ENCODE data around the gene FLT4. TPM values are rescaled to one million over a fixed set of nuclear protein-coding genes. Genes with fewer than 3 reads are reported as not detected.

The FLT4 gene
- polyA plus RNA-seq, 1 donor, result 10.2 TPM

- WGBS (ENCODE audit: insufficient coverage, low lambda C conversion rate), result 40% methylated on average over 1 of the region's 15 CpGs
- Histone ChIP-seq H3K27me3 (ENCODE audit: control insufficient read depth, insufficient read depth, low read length) (peaks cover 16% of the 10 kb centered on the region), H3K9me3 (ENCODE audit: control insufficient read depth, low read depth, low read length) (no peaks in the 10 kb centered on the region), H3K36me3 (ENCODE audit: control insufficient read depth, insufficient read depth, low read length) (no peaks in the 10 kb centered on the region), H3K27ac (ENCODE audit: low read length) (no peak overlapping the region), H3K4me1 (ENCODE audit: control insufficient read depth, insufficient read depth, low read length) (no peaks in the 10 kb centered on the region), H3K4me3 (ENCODE audit: low read length) (no peak overlapping the region)
- no peak for DNase-seq
Observed at GRCh38 chr5:180618487-180618828, 30.9 kb downstream of the FLT4 start.

- WGBS (ENCODE audit: insufficient coverage, low lambda C conversion rate), result no CpG with 5 or more reads among the region's 11 CpGs
- Histone ChIP-seq H3K36me3 (ENCODE audit: control insufficient read depth, insufficient read depth, low read length) (no peaks in the 10 kb centered on the region), H3K27ac (ENCODE audit: low read length) (no peak overlapping the region), H3K27me3 (ENCODE audit: control insufficient read depth, insufficient read depth, low read length) (peaks cover 5% of the 10 kb centered on the region), H3K4me3 (ENCODE audit: low read length) (no peak overlapping the region), H3K9me3 (ENCODE audit: control insufficient read depth, low read depth, low read length) (no peaks in the 10 kb centered on the region), H3K4me1 (ENCODE audit: control insufficient read depth, insufficient read depth, low read length) (no peaks in the 10 kb centered on the region)
- no peak for DNase-seq
Observed at GRCh38 chr5:180613814-180614188, 35.6 kb downstream of the FLT4 start.

GRCh38 chr5:180613188-180613813 lies 36.1 kb downstream of the FLT4 start:
- WGBS (ENCODE audit: insufficient coverage, low lambda C conversion rate), result no CpG with 5 or more reads among the region's 19 CpGs
- no peak for DNase-seq

GRCh38 chr5:180612683-180613082 lies 36.7 kb downstream of the FLT4 start:
- Histone ChIP-seq H3K9me3 (ENCODE audit: control insufficient read depth, low read depth, low read length) (no peaks in the 10 kb centered on the region), H3K27me3 (ENCODE audit: control insufficient read depth, insufficient read depth, low read length) (no peaks in the 10 kb centered on the region), H3K4me1 (ENCODE audit: control insufficient read depth, insufficient read depth, low read length) (no peaks in the 10 kb centered on the region), H3K36me3 (ENCODE audit: control insufficient read depth, insufficient read depth, low read length) (no peaks in the 10 kb centered on the region), H3K4me3 (ENCODE audit: low read length) (no peak overlapping the region), H3K27ac (ENCODE audit: low read length) (no peak overlapping the region)
- WGBS (ENCODE audit: insufficient coverage, low lambda C conversion rate), result no CpG with 5 or more reads among the region's 15 CpGs
- DNase-seq, result no peak

More at GRCh38 chr5:180613188-180613813, 36.1 kb downstream of the FLT4 start:
- Histone ChIP-seq H3K9me3 (ENCODE audit: control insufficient read depth, low read depth, low read length) (no peaks in the 10 kb centered on the region), H3K27ac (ENCODE audit: low read length) (no peak overlapping the region), H3K36me3 (ENCODE audit: control insufficient read depth, insufficient read depth, low read length) (no peaks in the 10 kb centered on the region), H3K4me1 (ENCODE audit: control insufficient read depth, insufficient read depth, low read length) (no peaks in the 10 kb centered on the region), H3K27me3 (ENCODE audit: control insufficient read depth, insufficient read depth, low read length) (peaks cover under 1% of the 10 kb centered on the region), H3K4me3 (ENCODE audit: low read length) (no peak overlapping the region)

GRCh38 chr5:180611140-180611850 lies 38.1 kb downstream of the FLT4 start:
- DNase-seq, result no peak
- WGBS (ENCODE audit: insufficient coverage, low lambda C conversion rate), result 100% methylated on average over 1 of the region's 30 CpGs
- H3K4me3 ChIP-seq (ENCODE audit: low read length), result no peak overlapping the region
- no peaks in the 10 kb centered on the region for H3K36me3 ChIP-seq (ENCODE audit: control insufficient read depth, insufficient read depth, low read length)
- no peaks in the 10 kb centered on the region for H3K4me1 ChIP-seq (ENCODE audit: control insufficient read depth, insufficient read depth, low read length)
- H3K9me3 ChIP-seq (ENCODE audit: control insufficient read depth, low read depth, low read length), result no peaks in the 10 kb centered on the region
- no peaks in the 10 kb centered on the region for H3K27me3 ChIP-seq (ENCODE audit: control insufficient read depth, insufficient read depth, low read length)
- H3K27ac ChIP-seq (ENCODE audit: low read length), result no peak overlapping the region

GRCh38 chr5:180609817-180610550 lies 39.4 kb downstream of the FLT4 start:
- no peak overlapping the region for H3K4me3 ChIP-seq (ENCODE audit: low read length)

GRCh38 chr5:180609386-180609785 lies 40.0 kb downstream of the FLT4 start:
- no peaks in the 10 kb centered on the region for H3K36me3 ChIP-seq (ENCODE audit: control insufficient read depth, insufficient read depth, low read length)
- H3K27ac ChIP-seq (ENCODE audit: low read length), result no peak overlapping the region
- DNase-seq, result no peak
- no peaks in the 10 kb centered on the region for H3K4me1 ChIP-seq (ENCODE audit: control insufficient read depth, insufficient read depth, low read length)
- no CpG with 5 or more reads among the region's 15 CpGs for WGBS (ENCODE audit: insufficient coverage, low lambda C conversion rate)
- no peaks in the 10 kb centered on the region for H3K27me3 ChIP-seq (ENCODE audit: control insufficient read depth, insufficient read depth, low read length)
- no peaks in the 10 kb centered on the region for H3K9me3 ChIP-seq (ENCODE audit: control insufficient read depth, low read depth, low read length)
- no peak overlapping the region for H3K4me3 ChIP-seq (ENCODE audit: low read length)

More at GRCh38 chr5:180609817-180610550, 39.4 kb downstream of the FLT4 start:
- no peaks in the 10 kb centered on the region for H3K9me3 ChIP-seq (ENCODE audit: control insufficient read depth, low read depth, low read length)
- H3K36me3 ChIP-seq (ENCODE audit: control insufficient read depth, insufficient read depth, low read length), result no peaks in the 10 kb centered on the region
- WGBS (ENCODE audit: insufficient coverage, low lambda C conversion rate), result no CpG with 5 or more reads among the region's 23 CpGs
- no peaks in the 10 kb centered on the region for H3K27me3 ChIP-seq (ENCODE audit: control insufficient read depth, insufficient read depth, low read length)
- DNase-seq, result no peak
- H3K4me1 ChIP-seq (ENCODE audit: control insufficient read depth, insufficient read depth, low read length), result no peaks in the 10 kb centered on the region
- H3K27ac ChIP-seq (ENCODE audit: low read length), result no peak overlapping the region

GRCh38 chr5:180608572-180609310 lies 40.7 kb downstream of the FLT4 start:
- Histone ChIP-seq H3K4me3 (ENCODE audit: low read length) (no peak overlapping the region), H3K27me3 (ENCODE audit: control insufficient read depth, insufficient read depth, low read length) (no peaks in the 10 kb centered on the region), H3K9me3 (ENCODE audit: control insufficient read depth, low read depth, low read length) (no peaks in the 10 kb centered on the region), H3K4me1 (ENCODE audit: control insufficient read depth, insufficient read depth, low read length) (no peaks in the 10 kb centered on the region), H3K27ac (ENCODE audit: low read length) (no peak overlapping the region), H3K36me3 (ENCODE audit: control insufficient read depth, insufficient read depth, low read length) (no peaks in the 10 kb centered on the region)
- no CpG with 5 or more reads among the region's 26 CpGs for WGBS (ENCODE audit: insufficient coverage, low lambda C conversion rate)
- no peak for DNase-seq

- WGBS (ENCODE audit: insufficient coverage, low lambda C conversion rate), result no CpG with 5 or more reads among the region's 18 CpGs
Observed at GRCh38 chr5:180607861-180608571, 41.4 kb downstream of the FLT4 start.

More at GRCh38 chr5:180607861-180608571, 41.4 kb downstream of the FLT4 start:
- H3K4me1 ChIP-seq (ENCODE audit: control insufficient read depth, insufficient read depth, low read length), result no peaks in the 10 kb centered on the region
- peak; percentile 78 to 83 for DNase-seq
- no peaks in the 10 kb centered on the region for H3K36me3 ChIP-seq (ENCODE audit: control insufficient read depth, insufficient read depth, low read length)
- H3K27me3 ChIP-seq (ENCODE audit: control insufficient read depth, insufficient read depth, low read length), result no peaks in the 10 kb centered on the region
- H3K9me3 ChIP-seq (ENCODE audit: control insufficient read depth, low read depth, low read length), result no peaks in the 10 kb centered on the region
- H3K4me3 ChIP-seq (ENCODE audit: low read length), result no peak overlapping the region
- no peak overlapping the region for H3K27ac ChIP-seq (ENCODE audit: low read length)
